HEK293T (cell line): ENCODE data around the gene KLHL5.

Source experiments
- CTCF ChIA-PET: fragments of 350-600 bp; formaldehyde crosslinking; extraction: SDS; loops from one replicate; lab custom pipeline; 2021; ENCODE audit warnings: antibody characterized with exemption, inconsistent platforms; lab: Yijun Ruan, JAX
- POLR2A ChIA-PET: fragments of 350-600 bp; formaldehyde crosslinking; extraction: SDS; loops from one replicate; lab custom pipeline; 2020; ENCODE audit warnings: antibody characterized with exemption, inconsistent platforms; lab: Yijun Ruan, JAX
- DNase-seq: peaks from one replicate; pipeline ENCODE4 v3.0.0; 2012; ENCODE audit warnings: mixed read lengths; ENCODE audit errors: extremely low spot score
- ARNT ChIP-seq: fragments of 450-650 bp; IDR thresholded peaks from 2 replicates; pipeline ENCODE4 v1.6.1; 2017; ENCODE audit warnings: mild to moderate bottlenecking
- BHLHE40 ChIP-seq: fragments of 450-650 bp; IDR thresholded peaks from 2 replicates; pipeline ENCODE4 v1.6.1; 2016; ENCODE audit warnings: mild to moderate bottlenecking, moderate library complexity, borderline replicate concordance
- CTBP1 ChIP-seq: fragments of 450-650 bp; IDR thresholded peaks from 2 replicates; pipeline ENCODE4 v1.6.1; 2016; ENCODE audit warnings: borderline replicate concordance
- ELF4 ChIP-seq: fragments of 450-650 bp; IDR thresholded peaks from 2 replicates; pipeline ENCODE4 v1.6.1; 2017; ENCODE audit warnings: antibody characterized with exemption
- FOXA1 ChIP-seq: fragments of 450-650 bp; IDR thresholded peaks from 2 replicates; pipeline ENCODE4 v1.6.1; 2016; ENCODE audit warnings: mild to moderate bottlenecking
- FOXK2 ChIP-seq: fragments of 450-650 bp; IDR thresholded peaks from 2 replicates; pipeline ENCODE4 v1.6.1; 2016; ENCODE audit warnings: mild to moderate bottlenecking
- FOXM1 ChIP-seq: fragments of 450-650 bp; IDR thresholded peaks from 2 replicates; pipeline ENCODE4 v1.6.1; 2017; ENCODE audit warnings: mild to moderate bottlenecking, borderline replicate concordance
- HDGF ChIP-seq: fragments of 450-650 bp; IDR thresholded peaks from 2 replicates; pipeline ENCODE4 v1.6.1; 2017; ENCODE audit warnings: antibody characterized with exemption, borderline replicate concordance
- L3MBTL2 ChIP-seq: fragments of 450-650 bp; conservative IDR thresholded peaks from 2 replicates; pipeline ENCODE4 v1.6.1; 2016; ENCODE audit warnings: mild to moderate bottlenecking
- LEF1 ChIP-seq: fragments of 450-650 bp; IDR thresholded peaks from 2 replicates; pipeline ENCODE4 v1.6.1; 2017; ENCODE audit warnings: mild to moderate bottlenecking, borderline replicate concordance
- NFRKB ChIP-seq: fragments of 450-650 bp; IDR thresholded peaks from 2 replicates; pipeline ENCODE4 v1.6.1; 2016; ENCODE audit warnings: mild to moderate bottlenecking, moderate library complexity
- SP1 ChIP-seq: fragments of 450-650 bp; IDR thresholded peaks from 2 replicates; pipeline ENCODE4 v1.6.1; 2017
- SUZ12 ChIP-seq: fragments of 450-650 bp; IDR thresholded peaks from 2 replicates; pipeline ENCODE4 v1.6.1; 2016; ENCODE audit warnings: mild to moderate bottlenecking
- TARDBP ChIP-seq: fragments of 450-650 bp; IDR thresholded peaks from 2 replicates; pipeline ENCODE4 v1.6.1; 2016
- ZNF384 ChIP-seq: fragments of 450-650 bp; IDR thresholded peaks from 2 replicates; pipeline ENCODE4 v1.6.1; 2016
- TF ChIP-seq, protein P1 (sequence below): fragments of 450-650 bp; IDR thresholded peaks from 2 replicates; pipeline ENCODE4 v1.6.1; 2016

KLHL5 gene

DNA sequence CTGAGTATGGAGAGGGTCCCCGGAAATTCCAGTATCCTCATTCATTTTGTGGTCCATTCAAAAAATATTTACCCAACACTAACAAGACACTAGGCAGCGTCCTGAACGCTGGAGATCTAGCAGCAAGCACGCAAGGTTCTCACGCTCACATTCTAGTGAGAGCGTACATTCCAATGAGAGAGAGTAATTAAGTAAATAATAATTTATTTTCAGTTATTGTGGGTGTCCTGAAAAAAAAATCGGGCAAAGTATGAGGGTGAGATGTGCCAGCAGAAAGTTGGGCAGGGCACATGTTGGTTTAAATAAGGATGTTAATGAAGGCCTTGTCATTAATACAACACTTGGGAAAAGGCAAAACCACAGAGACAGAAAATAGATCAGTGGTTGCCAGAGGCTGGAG is 25.9 kb upstream of the KLHL5 start:
- TF ChIP-seq HDGF (no peak), SP1 (no peak), L3MBTL2 (no peak), FOXK2 (no peak), SUZ12 (no peak), FOXA1 (no peak), BHLHE40 (no peak), ZNF384 (no peak), CTBP1 (no peak), ELF4 (no peak), TARDBP (no peak)
- TF ChIP-seq, protein P1, sequence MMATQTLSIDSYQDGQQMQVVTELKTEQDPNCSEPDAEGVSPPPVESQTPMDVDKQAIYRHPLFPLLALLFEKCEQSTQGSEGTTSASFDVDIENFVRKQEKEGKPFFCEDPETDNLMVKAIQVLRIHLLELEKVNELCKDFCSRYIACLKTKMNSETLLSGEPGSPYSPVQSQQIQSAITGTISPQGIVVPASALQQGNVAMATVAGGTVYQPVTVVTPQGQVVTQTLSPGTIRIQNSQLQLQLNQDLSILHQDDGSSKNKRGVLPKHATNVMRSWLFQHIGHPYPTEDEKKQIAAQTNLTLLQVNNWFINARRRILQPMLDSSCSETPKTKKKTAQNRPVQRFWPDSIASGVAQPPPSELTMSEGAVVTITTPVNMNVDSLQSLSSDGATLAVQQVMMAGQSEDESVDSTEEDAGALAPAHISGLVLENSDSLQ, result no peak
- ChIA-PET POLR2A (no interaction called here), CTCF (no interaction called here)
- no peak for DNase-seq

DNA sequence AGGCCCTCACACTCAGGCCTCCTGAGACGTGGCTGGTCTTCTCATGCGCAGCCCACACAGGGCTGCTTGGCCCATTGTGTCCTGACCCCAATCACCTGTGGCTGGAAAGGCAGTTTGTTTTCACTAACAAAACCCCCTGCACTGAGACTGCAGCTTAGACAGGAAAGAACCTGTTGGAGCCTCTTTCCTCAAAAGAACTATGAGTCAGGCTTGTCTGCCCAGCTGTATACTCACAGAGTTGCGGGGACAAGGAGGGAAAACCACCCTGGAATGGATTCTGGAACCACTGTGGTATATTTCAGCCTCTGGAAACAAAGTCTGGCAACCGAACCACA is 24.6 kb upstream of the KLHL5 start:
- DNase-seq, result no peak
- CTCF ChIA-PET, result no interaction called here
- TF ChIP-seq LEF1 (no peak), BHLHE40 (no peak), L3MBTL2 (no peak), TARDBP (no peak), SUZ12 (no peak)
- POLR2A ChIA-PET, result no interaction called here

DNA sequence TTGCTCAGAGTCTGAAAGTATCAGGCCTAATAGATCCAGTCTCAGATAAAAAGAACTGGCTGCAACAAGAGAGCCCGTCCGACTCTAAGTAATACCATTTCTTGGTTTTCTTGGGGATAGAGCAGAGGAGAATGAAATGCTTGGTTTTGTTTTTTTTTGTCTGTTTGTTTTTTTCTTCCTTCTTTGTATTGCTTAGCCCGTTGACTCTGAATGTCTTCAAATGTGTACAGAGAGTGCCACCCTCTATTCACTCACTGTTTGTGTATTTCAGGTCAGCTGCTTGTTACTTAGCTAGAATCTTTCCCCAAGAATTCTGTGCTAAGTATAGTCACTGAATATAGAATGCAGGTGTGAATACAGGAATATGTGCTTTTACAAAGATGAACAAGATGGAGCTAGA is 24.1 kb upstream of the KLHL5 start:
- TF ChIP-seq LEF1 (no peak), HDGF (no peak), ARNT (no peak), CTBP1 (no peak), FOXM1 (no peak), L3MBTL2 (no peak), FOXK2 (no peak), NFRKB (no peak), FOXA1 (no peak), SUZ12 (no peak), BHLHE40 (no peak), TARDBP (no peak), ELF4 (no peak), SP1 (no peak), ZNF384 (no peak)
- TF ChIP-seq, protein P1, result no peak
- CTCF ChIA-PET, result no interaction called here
- no peak for DNase-seq
- POLR2A ChIA-PET, result no interaction called here

DNA sequence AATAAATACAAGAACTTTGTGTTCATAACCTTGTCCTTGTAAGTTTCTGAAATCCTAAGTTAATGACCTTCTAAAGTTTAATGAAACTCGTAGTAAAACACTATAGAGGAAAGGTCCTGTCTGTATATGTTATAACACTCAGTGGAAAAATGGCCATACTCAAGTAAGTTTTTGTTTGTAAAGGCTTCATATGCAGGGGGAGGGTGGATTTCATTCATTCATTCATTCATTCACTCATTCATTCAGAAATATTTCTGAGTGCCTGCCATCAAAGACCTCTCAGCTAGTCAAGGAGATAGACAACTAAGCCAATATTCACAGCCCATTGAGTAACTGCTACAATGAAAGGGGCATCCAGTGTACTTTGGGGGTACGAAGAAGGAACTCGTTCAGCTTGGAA is 22.9 kb upstream of the KLHL5 start:
- POLR2A ChIA-PET, result no interaction called here
- DNase-seq, result no peak
- CTCF ChIA-PET, result no interaction called here
- no peak for TF ChIP-seq CTBP1
- TF ChIP-seq SUZ12, result no peak
- TF ChIP-seq FOXA1, result no peak
- no peak for TF ChIP-seq ELF4
- TF ChIP-seq TARDBP, result no peak
- TF ChIP-seq BHLHE40, result no peak
- no peak for TF ChIP-seq FOXM1
- TF ChIP-seq NFRKB, result no peak

DNA sequence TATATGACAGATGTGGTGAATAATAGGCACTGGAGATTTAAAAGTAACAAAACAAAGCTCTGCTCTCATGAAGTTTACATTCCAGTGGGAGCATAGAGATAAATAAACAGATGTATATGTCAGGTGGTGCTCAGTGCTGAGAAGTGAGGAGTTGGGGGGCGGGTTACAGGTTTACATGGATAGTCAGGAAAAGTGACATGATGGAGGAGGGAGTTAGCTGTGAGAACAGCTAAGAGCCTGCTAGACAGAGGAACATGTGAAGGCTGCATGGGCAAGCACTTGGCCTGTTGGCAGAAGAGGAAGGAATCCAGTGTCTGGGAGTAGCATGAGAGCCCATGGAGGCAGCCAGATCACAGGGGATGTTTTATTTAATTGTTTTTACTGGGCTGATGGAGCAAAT is 19.7 kb upstream of the KLHL5 start:
- CTCF ChIA-PET, result interaction anchor here (1.0 kb wide), 1 partner anchor 11 kb away, joined by 3 read pairs; no protein-coding TSS in a partner anchor
- POLR2A ChIA-PET, result no interaction called here
- no peak for DNase-seq
- TF ChIP-seq SUZ12 (no peak), HDGF (no peak), FOXK2 (no peak), L3MBTL2 (no peak), FOXA1 (no peak)

DNA sequence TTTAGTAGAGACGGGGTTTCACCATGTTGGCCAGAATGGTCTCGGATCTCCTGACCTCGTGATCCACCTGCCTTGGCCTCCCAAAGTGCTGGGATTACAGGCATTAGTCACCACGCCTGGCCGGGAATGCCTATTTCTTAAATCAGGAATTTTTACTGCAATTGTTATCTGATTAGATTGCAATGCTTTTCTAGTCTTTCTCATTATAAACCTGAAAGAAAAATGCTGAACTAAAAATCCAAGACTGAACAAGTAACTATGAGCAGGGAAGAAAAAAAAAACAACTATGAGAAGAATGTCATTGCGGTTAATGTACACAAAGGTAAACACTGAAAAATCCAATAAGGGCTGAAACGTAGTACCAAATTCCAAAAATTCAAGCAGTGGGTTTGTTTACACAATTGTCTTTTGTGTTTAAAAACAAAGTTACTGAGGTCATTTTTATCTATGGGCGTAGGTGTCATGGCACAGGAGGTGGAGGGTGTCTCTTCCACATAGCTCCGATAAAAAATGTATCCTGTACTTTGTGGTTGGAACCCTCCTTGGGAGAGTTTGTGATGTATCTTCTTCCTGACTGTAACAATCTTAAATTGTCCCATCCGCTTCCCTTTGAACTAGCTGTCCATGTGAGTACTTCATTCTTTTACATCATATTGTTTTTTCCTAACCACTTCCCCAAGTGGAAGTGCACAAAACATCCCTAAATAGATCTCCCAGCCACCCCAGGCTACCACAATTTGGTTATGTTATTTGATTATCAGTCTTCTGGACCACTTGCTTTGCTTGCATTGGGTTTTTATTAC is 18.8 kb upstream of the KLHL5 start:
- no peak for DNase-seq
- ChIA-PET CTCF (no interaction called here), POLR2A (interaction anchor here (0.6 to 1.7 kb wide), 4 partner anchors 11 to 58 kb away, joined by 3 to 10 read pairs (median 3); no protein-coding TSS in a partner anchor)
- TF ChIP-seq ELF4 (no peak), TARDBP (no peak), ARNT (no peak), ZNF384 (no peak), SP1 (no peak)

DNA sequence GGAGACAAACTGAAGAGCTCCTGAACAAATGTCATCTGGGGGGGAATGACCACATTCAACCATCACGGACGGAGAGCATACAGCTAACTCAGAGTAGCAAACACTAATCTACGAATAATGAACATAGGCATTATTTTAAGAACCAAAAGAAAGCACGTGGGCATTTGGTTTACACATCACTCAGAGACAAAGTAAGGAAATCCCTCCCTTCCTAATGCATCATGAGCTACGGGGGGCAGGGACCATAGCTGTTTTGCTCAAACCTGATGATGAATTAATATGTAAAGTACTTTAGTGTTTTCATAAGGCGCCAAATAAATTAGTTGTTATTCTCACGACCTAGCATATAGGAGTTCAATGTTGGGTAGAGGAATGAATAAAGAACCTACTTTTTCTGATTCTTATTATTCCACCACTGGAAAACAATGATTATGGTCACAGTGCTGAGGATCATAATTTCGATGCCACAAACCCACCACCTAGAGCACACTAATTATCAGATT is 18.1 kb upstream of the KLHL5 start:
- no peak for DNase-seq
- ChIA-PET POLR2A (interaction anchor here (0.6 to 1.7 kb wide), 4 partner anchors 11 to 59 kb away, joined by 3 to 10 read pairs (median 3); no protein-coding TSS in a partner anchor), CTCF (no interaction called here)
- TF ChIP-seq ARNT (no peak), L3MBTL2 (peak; percentile 30; the same call in 1 of the 2 replicates)
